Suprapubic skin (tissue), 4 donors: ENCODE results near the gene RGS7.

Source experiments
- CTCF ChIP-seq, 2 donors: fragments of 200-600 bp in 1 of 2; fragments of 450-650 bp in 1 of 2; sonication (generic) in 1 of 2; IDR thresholded peaks; one replicate each; pipeline ENCODE4 v1.5.1; 2016 to 2019; ENCODE audit warnings: antibody characterized with exemption in 2 of 2, mild to moderate bottlenecking in 1 of 2, moderate library complexity in 1 of 2
- POLR2A ChIP-seq, 2 donors: fragments of 450-650 bp; IDR thresholded peaks; one replicate each; pipeline ENCODE4 v1.6.1; 2017; ENCODE audit warnings: antibody characterized with exemption in 2 of 2, mild to moderate bottlenecking in 2 of 2, moderate library complexity in 2 of 2
- POLR2AphosphoS5 ChIP-seq, 3 donors: sonication (generic); formaldehyde crosslinking; IDR thresholded peaks; one replicate each; pipeline ENCODE4 v1.6.1; 2017; ENCODE audit warnings: antibody characterized with exemption in 3 of 3

- TF ChIP-seq POLR2A (IDR thresholded peaks at IDR 0.05) (no peak), CTCF (IDR thresholded peaks at IDR 0.05) (no peak), POLR2AphosphoS5 (IDR thresholded peaks at IDR 0.05) (no peak)
Observed at GRCh38 chr1:241352401-241352800, 4.6 kb downstream of the RGS7 start.
